22Rv1 (cell line): ENCODE measurements around the gene RET.

Source experiments
- CTCF ChIP-seq: fragments of 450-650 bp; IDR thresholded peaks from 2 replicates; pipeline ENCODE4 v1.5.1; 2017; ENCODE audit warnings: mild to moderate bottlenecking
- ZFX ChIP-seq: fragments of 450-650 bp; IDR thresholded peaks from 2 replicates; pipeline ENCODE4 v1.6.1; 2017; ENCODE audit warnings: antibody characterized with exemption, borderline replicate concordance

DNA sequence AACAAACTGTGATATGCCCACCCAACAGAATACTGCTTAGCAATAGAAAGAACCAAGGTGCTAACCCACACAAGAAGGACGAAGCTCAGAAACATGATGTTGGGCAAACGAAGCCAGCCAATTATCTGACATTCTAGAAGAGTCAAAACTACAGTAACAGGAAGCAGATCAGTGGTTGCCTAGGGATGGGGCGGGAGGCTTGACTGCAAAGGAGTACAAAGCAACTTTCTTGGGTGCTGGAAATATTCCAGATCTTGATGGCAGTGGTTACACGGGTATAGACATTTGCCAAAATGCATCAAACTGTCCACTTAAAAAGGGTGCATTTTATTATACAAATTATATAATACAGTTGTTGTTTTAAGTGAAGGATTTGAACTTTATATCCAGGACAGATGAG lies 41.1 kb upstream of the RET start:
- TF ChIP-seq CTCF = no peak
- TF ChIP-seq ZFX = no peak
